Fibroblast of lung (primary cell): Measurements from ENCODE around the gene CASQ2.

ENCODE experiments used
- CTCF ChIP-seq, 2 donors: IDR thresholded peaks in 1 of 2; conservative IDR thresholded peaks in 1 of 2; 1 replicate in 1 of 2; 2 replicates in 1 of 2; pipeline ENCODE4 v1.5.1; 2011 to 2012; ENCODE audit warnings: low read length in 2 of 2, control low read depth in 1 of 2, inconsistent platforms in 1 of 2, low read depth in 1 of 2, mild to moderate bottlenecking in 1 of 2
- EZH2 ChIP-seq: IDR thresholded peaks from 2 replicates; pipeline ENCODE4 v1.5.1; 2012; ENCODE audit warnings: low read length, control low read depth, mild to moderate bottlenecking; ENCODE audit errors: missing control alignments

- no peak for TF ChIP-seq CTCF (conservative IDR thresholded peaks at IDR 0.05 in 1 of 2, IDR thresholded peaks at IDR 0.05 in 1 of 2; ENCODE audit: low read depth in 1 of 2, low read length in 2 of 2)
- TF ChIP-seq EZH2, result no peak
These were observed 91.9 kb downstream of the CASQ2 start for GRCh38 chr1:115676498-115677181.
